Astrocyte (in vitro differentiated cells and primary cell): ENCODE data around the gene GRM7. TPM values are rescaled to one million over a fixed set of nuclear protein-coding genes. Genes with fewer than 3 reads are reported as not detected.

ENCODE experiments used
- DNase-seq: peaks from one replicate; pipeline ENCODE4 v3.0.0-alpha.2; 2010; ENCODE audit warnings: low read depth
- FAIRE-seq: peaks from 2 replicates; lab custom pipeline; 2011; peaks lifted over from hg19 to GRCh38; lab: Jason Lieb, UNC
- H2AFZ ChIP-seq: 2 replicates; pipeline ENCODE4 v1.6.0; 2012; ENCODE audit warnings: low read depth, low read length, inconsistent platforms
- H3K27ac ChIP-seq: 2 replicates; pipeline ENCODE4 v1.5.1; 2011; ENCODE audit warnings: low read depth, low read length, inconsistent platforms
- H3K27me3 ChIP-seq: 2 replicates; pipeline ENCODE4 v1.6.0; 2011; ENCODE audit warnings: low read length, inconsistent platforms; ENCODE audit not compliant: insufficient read depth
- H3K36me3 ChIP-seq: 2 replicates; pipeline ENCODE4 v1.5.1; 2011; ENCODE audit warnings: low read length, inconsistent platforms; ENCODE audit not compliant: insufficient read depth
- H3K4me1 ChIP-seq: 2 replicates; pipeline ENCODE4 v1.5.1; 2011; ENCODE audit warnings: low read length, inconsistent platforms; ENCODE audit not compliant: insufficient read depth
- H3K4me2 ChIP-seq: 2 replicates; pipeline ENCODE4 v1.6.0; 2012; ENCODE audit warnings: low read length, inconsistent platforms
- H3K4me3 ChIP-seq: 2 replicates; pipeline ENCODE4 v1.5.1; 2011; ENCODE audit warnings: low read depth, mild to moderate bottlenecking, low read length, inconsistent platforms; ENCODE audit not compliant: insufficient read depth
- H3K79me2 ChIP-seq: 2 replicates; pipeline ENCODE4 v1.6.0; 2012; ENCODE audit warnings: mild to moderate bottlenecking, low read length, inconsistent platforms; ENCODE audit not compliant: insufficient read depth
- H3K9ac ChIP-seq: 2 replicates; pipeline ENCODE4 v1.6.0; 2012; ENCODE audit warnings: mild to moderate bottlenecking, low read length, inconsistent platforms
- H3K9me3 ChIP-seq: 2 replicates; pipeline ENCODE4 v1.5.1; 2012; ENCODE audit warnings: low read depth, mild to moderate bottlenecking, low read length, inconsistent platforms; ENCODE audit not compliant: insufficient read depth
- H4K20me1 ChIP-seq: 2 replicates; pipeline ENCODE4 v1.6.0; 2012; ENCODE audit warnings: low read length, inconsistent platforms; ENCODE audit not compliant: insufficient read depth
- H3K27ac Mint-ChIP-seq: one replicate; pipeline ENCODE4 v1.8.0; 2021; ENCODE audit warnings: mild to moderate bottlenecking, mixed read lengths; ENCODE audit not compliant: unreplicated experiment
- H3K27me3 Mint-ChIP-seq: one replicate; pipeline ENCODE4 v1.8.0; 2021; ENCODE audit warnings: low read depth, mixed read lengths; ENCODE audit not compliant: unreplicated experiment
- H3K36me3 Mint-ChIP-seq: one replicate; pipeline ENCODE4 v1.8.0; 2021; ENCODE audit warnings: low read depth, mixed read lengths; ENCODE audit not compliant: unreplicated experiment
- H3K4me1 Mint-ChIP-seq: one replicate; pipeline ENCODE4 v1.8.0; 2021; ENCODE audit warnings: low read depth, mixed read lengths; ENCODE audit not compliant: unreplicated experiment
- H3K4me3 Mint-ChIP-seq: one replicate; pipeline ENCODE4 v1.8.0; 2021; ENCODE audit warnings: mild to moderate bottlenecking, moderate library complexity, mixed read lengths; ENCODE audit not compliant: unreplicated experiment
- H3K9me3 Mint-ChIP-seq: one replicate; pipeline ENCODE4 v1.8.0; 2021; ENCODE audit warnings: mild to moderate bottlenecking, mixed read lengths; ENCODE audit not compliant: unreplicated experiment
- CTCF ChIP-seq: IDR thresholded peaks from 2 replicates; pipeline ENCODE4 v1.5.1; 2011; ENCODE audit warnings: low read depth, mild to moderate bottlenecking, inconsistent platforms, low read length, moderate library complexity; ENCODE audit not compliant: insufficient read depth
- EZH2 ChIP-seq: IDR thresholded peaks from 2 replicates; pipeline ENCODE4 v1.6.1; 2012; ENCODE audit warnings: mild to moderate bottlenecking, low read length, inconsistent platforms; ENCODE audit not compliant: insufficient read depth
- total RNA-seq: library from RNA; stranded (reverse); gene quantifications from 2 replicates; pipeline ENCODE4 v1.2.1, GENCODE V29; 2021

GRM7 gene
- total RNA-seq, 1 donor from 2014 or later, result not detected

GRCh38 chr3:6921066-6921465 is 60.2 kb downstream of the GRM7 start:
- Histone ChIP-seq H3K9ac (no peak overlapping the region), H3K79me2 (no peaks in the 10 kb centered on the region), H3K27me3 (no peaks in the 10 kb centered on the region), H4K20me1 (no peaks in the 10 kb centered on the region), H3K27ac (no peak overlapping the region), H3K9me3 (no peaks in the 10 kb centered on the region), H2AFZ (no peak overlapping the region), H3K36me3 (no peaks in the 10 kb centered on the region), H3K4me1 (peaks cover 3% of the 10 kb centered on the region), H3K4me2 (peak overlapping the region; percentile 17), H3K4me3 (no peak overlapping the region)
- no peak for TF ChIP-seq CTCF
- TF ChIP-seq EZH2, result no peak
- Mint-ChIP-seq H3K27ac (no peak overlapping the region), H3K36me3 (no peaks in the 10 kb centered on the region), H3K4me3 (no peak overlapping the region), H3K9me3 (no peaks in the 10 kb centered on the region), H3K4me1 (no peaks in the 10 kb centered on the region), H3K27me3 (no peaks in the 10 kb centered on the region)
- FAIRE-seq (no peak), DNase-seq (peak; percentile 83)

GRCh38 chr3:6921876-6922275 is 61.0 kb downstream of the GRM7 start:
- Histone ChIP-seq H3K27ac (no peak overlapping the region), H3K4me2 (no peak overlapping the region), H2AFZ (no peak overlapping the region), H4K20me1 (no peaks in the 10 kb centered on the region), H3K4me3 (no peak overlapping the region), H3K9ac (no peak overlapping the region), H3K36me3 (no peaks in the 10 kb centered on the region), H3K4me1 (peaks cover 3% of the 10 kb centered on the region), H3K79me2 (no peaks in the 10 kb centered on the region), H3K27me3 (no peaks in the 10 kb centered on the region), H3K9me3 (no peaks in the 10 kb centered on the region)
- Mint-ChIP-seq H3K9me3 (no peaks in the 10 kb centered on the region), H3K4me3 (no peak overlapping the region), H3K36me3 (no peaks in the 10 kb centered on the region), H3K27me3 (no peaks in the 10 kb centered on the region), H3K4me1 (no peaks in the 10 kb centered on the region), H3K27ac (no peak overlapping the region)
- no peak for FAIRE-seq
- TF ChIP-seq EZH2 (no peak), CTCF (no peak)
- no peak for DNase-seq

GRCh38 chr3:6928064-6928463 is 67.1 kb downstream of the GRM7 start:
- H3K79me2 ChIP-seq, result no peaks in the 10 kb centered on the region
- no peak overlapping the region for H3K27ac ChIP-seq
- H3K4me2 ChIP-seq, result no peak overlapping the region
- H2AFZ ChIP-seq, result no peak overlapping the region
- TF ChIP-seq CTCF (no peak), EZH2 (no peak)
- Mint-ChIP-seq H3K36me3 (no peaks in the 10 kb centered on the region), H3K4me1 (no peaks in the 10 kb centered on the region), H3K9me3 (no peaks in the 10 kb centered on the region), H3K27ac (no peak overlapping the region), H3K27me3 (no peaks in the 10 kb centered on the region), H3K4me3 (no peak overlapping the region)
- no peaks in the 10 kb centered on the region for H3K4me1 ChIP-seq
- H4K20me1 ChIP-seq, result no peaks in the 10 kb centered on the region
- H3K9me3 ChIP-seq, result no peaks in the 10 kb centered on the region
- H3K4me3 ChIP-seq, result no peak overlapping the region
- no peak overlapping the region for H3K9ac ChIP-seq
- peak; percentile 60 for DNase-seq
- no peak for FAIRE-seq
- H3K27me3 ChIP-seq, result no peaks in the 10 kb centered on the region
- no peaks in the 10 kb centered on the region for H3K36me3 ChIP-seq
